Camera-type eye (tissue), 1 donor: ENCODE measurements around the gene C4BPB. TPM values are rescaled to one million over a fixed set of nuclear protein-coding genes. Genes with fewer than 3 reads are reported as not detected.

Experiments used
- total RNA-seq: library from RNA; depleted of rRNA; stranded (reverse); fragments of >200 nt; gene quantifications from one replicate; pipeline ENCODE4 v1.2.3, GENCODE V29; 2014

The C4BPB gene
- total RNA-seq, result 0.60 TPM

GRCh38 chr1:207088701-207089626 is at the start of gene C4BPB:
TSS of gene C4BPB (plus strand) at chr1:207088860. CDS start at chr1:207089532, 672 bp downstream.

GRCh38 chr1:207051191-207051943 is 37.3 kb upstream of the C4BPB start, which contains the start of gene YOD1:
TSS of gene YOD1 (minus strand) at chr1:207051208. CDS start at chr1:207051030, 178 bp downstream.

GRCh38 chr1:207052911-207053769 is 35.5 kb upstream of the C4BPB start, which contains the start of gene PFKFB2:
TSS of gene PFKFB2 (plus strand) at chr1:207053275. CDS start at chr1:207054718, 1,443 bp downstream.

GRCh38 chr1:207103892-207104373 is 15.3 kb downstream of the C4BPB start, which contains the start of gene C4BPA:
TSS of gene C4BPA (plus strand) at chr1:207104233. CDS start at chr1:207113026, 8,793 bp downstream.

Other genes with a start within 250 kb of the C4BPB start
- gene IL20, start 223.2 kb upstream of the C4BPB start, total RNA-seq, result not detected
- not detected for gene IL24, start 191.4 kb upstream of the C4BPB start, total RNA-seq
- gene FCMR, start 166.9 kb upstream of the C4BPB start, total RNA-seq, result 1.3 TPM
- 23.3 TPM for gene PIGR, start 142.4 kb upstream of the C4BPB start, total RNA-seq
- gene FCAMR, start 118.4 kb upstream of the C4BPB start, total RNA-seq, result not detected
- gene C1orf116, start 56.1 kb upstream of the C4BPB start, total RNA-seq, result 2.9 TPM
- gene YOD1, start 37.7 kb upstream of the C4BPB start, total RNA-seq, result 20.8 TPM
- 10.4 TPM for gene PFKFB2, start 35.6 kb upstream of the C4BPB start, total RNA-seq
- not detected for gene C4BPA, start 15.4 kb downstream of the C4BPB start, total RNA-seq
- 27.0 TPM for gene CD55, start 232.8 kb downstream of the C4BPB start, total RNA-seq